ENCODE measurements around the gene IFT22. TPM values are rescaled to one million over a fixed set of nuclear protein-coding genes. Genes with fewer than 3 reads are reported as not detected.
"Not testable (repeated sequence)": the region's sequence is repeated elsewhere in the genome, so short reads cannot be mapped to it uniquely, and the experiment has no call there.

The IFT22 gene
- total and polyA plus RNA-seq, 7 donors = 18.7 to 42.2 (median 23.2) TPM

- DNase-seq (no peak), ATAC-seq (no peak)
- intact Hi-C loops (cut with DNase I) = no loop called here
- Histone ChIP-seq H3K27ac (no peak overlapping the region), H3K9me3 (no peaks in the 10 kb centered on the region), H3K4me3 (no peak overlapping the region), H3K27me3 (ENCODE audit: insufficient read depth in 3 of 3, low read length in 2 of 3) (peaks cover 0 to 17% (median under 1%) of the 10 kb centered on the region in 3 donors), H3K36me3 (ENCODE audit: insufficient read depth in 1 of 2, low read depth in 1 of 2) (no peaks in the 10 kb centered on the region), H3K4me1 (no peaks in the 10 kb centered on the region)
- TF ChIP-seq CTCF (IDR thresholded peaks at IDR 0.05) = no peak
- WGBS, 3 donors = 48 to 56% (median 49%) methylated on average over 7 of the region's 7 CpGs
These were observed 35.8 kb upstream of the IFT22 start for GRCh38 chr7:101357433-101357832.

GRCh38 chr7:101352920-101353308, 31.3 kb upstream of the IFT22 start:
- Histone ChIP-seq H3K27me3 (ENCODE audit: insufficient read depth in 3 of 3, low read length in 2 of 3) (peaks cover 0 to 13% (median 0%) of the 10 kb centered on the region in 3 donors), H3K4me3 (no peak overlapping the region), H3K36me3 (ENCODE audit: insufficient read depth in 1 of 2, low read depth in 1 of 2) (no peaks in the 10 kb centered on the region), H3K27ac (no peak overlapping the region), H3K9me3 (no peaks in the 10 kb centered on the region), H3K4me1 (no peaks in the 10 kb centered on the region)
- no peak for TF ChIP-seq CTCF (IDR thresholded peaks at IDR 0.05)
- DNase-seq (no peak), ATAC-seq (no peak)
- WGBS, 3 donors = 62 to 91% (median 90%) methylated on average over 2 of the region's 2 CpGs
- intact Hi-C loops (cut with DNase I) = no loop called here

- H3K27ac ChIP-seq; DNase-seq; intact Hi-C loops (cut with DNase I); H3K9me3 ChIP-seq; H3K4me1 ChIP-seq; H3K27me3 ChIP-seq (ENCODE audit: insufficient read depth in 3 of 3, low read length in 2 of 3); H3K4me3 ChIP-seq; ATAC-seq; H3K36me3 ChIP-seq (ENCODE audit: insufficient read depth in 1 of 2, low read depth in 1 of 2): not testable (repeated sequence)
- 62 to 69% (median 66%) methylated on average over 12 of the region's 12 CpGs for WGBS, 3 donors
These were observed 27.7 kb upstream of the IFT22 start for GRCh38 chr7:101349300-101349699.

GRCh38 chr7:101348456-101349067, 26.9 kb upstream of the IFT22 start:
- H3K27ac ChIP-seq; H3K4me1 ChIP-seq; H3K4me3 ChIP-seq; ATAC-seq; intact Hi-C loops (cut with DNase I); H3K27me3 ChIP-seq (ENCODE audit: insufficient read depth in 3 of 3, low read length in 2 of 3); DNase-seq; H3K36me3 ChIP-seq (ENCODE audit: insufficient read depth in 1 of 2, low read depth in 1 of 2); H3K9me3 ChIP-seq: not testable (repeated sequence)
- 82 to 91% (median 88%) methylated on average over 18 to 30 of the region's 32 CpGs for WGBS, 3 donors

GRCh38 chr7:101347477-101347876, 25.9 kb upstream of the IFT22 start:
- Histone ChIP-seq H3K27ac (no peak overlapping the region), H3K4me3 (no peak overlapping the region), H3K4me1 (no peaks in the 10 kb centered on the region), H3K27me3 (ENCODE audit: insufficient read depth in 3 of 3, low read length in 2 of 3) (peaks cover 0 to 2% (median 0%) of the 10 kb centered on the region in 3 donors), H3K36me3 (ENCODE audit: insufficient read depth in 1 of 2, low read depth in 1 of 2) (no peaks in the 10 kb centered on the region), H3K9me3 (no peaks in the 10 kb centered on the region)
- 91 to 93% (median 92%) methylated on average over 15 of the region's 15 CpGs for WGBS, 3 donors
- intact Hi-C loops (cut with DNase I) = no loop called here
- DNase-seq = no peak
- no peak for TF ChIP-seq CTCF (IDR thresholded peaks at IDR 0.05)
- no peak for ATAC-seq

- intact Hi-C loops (cut with DNase I) = no loop called here
- no peak overlapping the region for H3K27ac ChIP-seq
- no peaks in the 10 kb centered on the region for H3K4me1 ChIP-seq
- H3K9me3 ChIP-seq = no peaks in the 10 kb centered on the region
- ATAC-seq (no peak), DNase-seq (no peak)
- no peak for TF ChIP-seq CTCF (IDR thresholded peaks at IDR 0.05)
- WGBS, 3 donors = 76 to 81% (median 78%) methylated on average over 7 of the region's 7 CpGs
- H3K36me3 ChIP-seq (ENCODE audit: insufficient read depth in 1 of 2, low read depth in 1 of 2) = no peaks in the 10 kb centered on the region
- peaks cover 0 to 2% (median 0%) of the 10 kb centered on the region in 3 donors for H3K27me3 ChIP-seq (ENCODE audit: insufficient read depth in 3 of 3, low read length in 2 of 3)
- no peak overlapping the region for H3K4me3 ChIP-seq
These were observed 21.3 kb upstream of the IFT22 start for GRCh38 chr7:101342892-101343291.

All from psoas muscle (tissue), 8 donors.